Spinal cord (tissue), 10 donors: ENCODE data around the gene DBNDD1. TPM values are rescaled to one million over a fixed set of nuclear protein-coding genes. Genes with fewer than 3 reads are reported as not detected.

Experiments used
- DNase-seq, 6 donors: peaks; one replicate each; pipeline versions ENCODE4 v3.0.0 to v3.0.0-alpha.2; 2013 to 2015; ENCODE audit warnings: low spot score in 6 of 6, low read depth in 4 of 6
- H3K27ac ChIP-seq: one replicate; pipeline ENCODE4 v1.5.1; 2013; ENCODE audit warnings: low read depth, low read length, control low read depth
- H3K27me3 ChIP-seq: one replicate; pipeline ENCODE4 v1.6.1; 2013; ENCODE audit warnings: low read length; ENCODE audit not compliant: control insufficient read depth, insufficient read depth
- H3K36me3 ChIP-seq: one replicate; pipeline ENCODE4 v1.6.1; 2013; ENCODE audit warnings: low read length; ENCODE audit not compliant: control insufficient read depth, insufficient read depth
- H3K4me1 ChIP-seq: one replicate; pipeline ENCODE4 v1.6.1; 2013; ENCODE audit warnings: low read length; ENCODE audit not compliant: control insufficient read depth, insufficient read depth
- H3K4me3 ChIP-seq: one replicate; pipeline ENCODE4 v1.5.1; 2013; ENCODE audit warnings: low read depth, low read length, control low read depth
- H3K9me3 ChIP-seq: one replicate; pipeline ENCODE4 v1.6.1; 2013; ENCODE audit warnings: low read length; ENCODE audit not compliant: control insufficient read depth, insufficient read depth
- WGBS: methylation state at CpG from one replicate; pipeline ENCODE4 v1.1.5; 2013; ENCODE audit warnings: missing lambda C conversion rate; ENCODE audit not compliant: insufficient coverage; 5-methylcytosine and 5-hydroxymethylcytosine counted together
- polyA plus RNA-seq, 2 donors: library from polyadenylated mRNA; unstranded; fragments of 120-200 nt; gene quantifications; one replicate each; pipeline ENCODE4 v1.2.1, GENCODE V29; 2013; ENCODE audit not compliant: insufficient read length in 2 of 2
- total RNA-seq, 2 donors: library from RNA; depleted of rRNA in 1 of 2; stranded (reverse); fragments of 120-200 nt in 1 of 2; fragments of >200 nt in 1 of 2; gene quantifications; one replicate each; pipeline versions ENCODE4 v1.2.3 to v1.2.4, GENCODE V29; 2013 to 2014
- donor health status: healthy.

Gene DBNDD1
- total and polyA plus RNA-seq, 4 donors = 6.0 to 59.5 (median 29.8) TPM

DNA sequence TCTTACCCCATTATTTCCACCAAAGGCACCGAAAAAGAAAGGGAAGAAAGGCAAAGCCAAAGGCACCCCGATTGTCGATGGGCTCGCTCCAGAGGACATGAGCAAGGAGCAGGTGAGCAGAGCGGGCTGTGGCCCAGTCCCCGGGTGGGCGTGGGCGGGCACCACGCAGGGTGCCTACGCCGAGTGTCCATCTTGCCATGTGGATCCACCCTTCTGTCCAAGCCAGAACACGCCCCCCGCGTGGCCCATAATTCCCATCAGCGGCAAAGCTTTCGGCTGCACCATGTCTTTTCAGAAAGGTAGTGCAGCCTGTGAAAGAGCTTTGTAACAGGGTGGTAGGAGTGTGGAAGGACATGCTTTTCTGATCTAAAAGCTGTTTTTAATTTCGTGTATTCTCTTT is 8.4 kb upstream of the DBNDD1 start:
- Histone ChIP-seq H3K36me3 (peaks cover 39% of the 10 kb centered on the region), H3K4me3 (no peak overlapping the region), H3K9me3 (no peaks in the 10 kb centered on the region), H3K4me1 (peaks cover 11% of the 10 kb centered on the region), H3K27me3 (no peaks in the 10 kb centered on the region), H3K27ac (no peak overlapping the region)
- DNase-seq = no peak
- WGBS = 94% methylated on average over 16 of the region's 17 CpGs

DNA sequence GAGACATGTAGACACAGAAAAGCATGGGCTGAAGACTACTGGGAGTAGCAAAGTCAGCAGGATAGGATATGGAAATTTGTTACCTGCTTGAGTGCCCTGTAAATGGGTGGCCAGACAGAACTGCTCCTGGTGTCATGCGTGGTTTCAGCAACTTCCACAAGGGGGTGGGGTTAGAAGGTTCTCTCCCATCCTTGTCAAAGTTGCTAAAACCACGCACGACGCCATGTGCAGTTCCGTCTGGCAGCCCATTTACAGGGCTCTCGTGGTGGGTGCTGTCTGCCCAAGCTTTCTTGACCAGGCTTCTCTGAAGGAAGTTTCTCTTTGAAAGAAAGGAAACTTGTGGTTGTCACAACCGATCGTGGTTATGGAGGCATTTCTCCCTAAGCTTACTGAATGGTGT is 6.9 kb upstream of the DBNDD1 start:
- WGBS = 83% methylated on average over 5 of the region's 8 CpGs
- Histone ChIP-seq H3K4me3 (no peak overlapping the region), H3K27ac (no peak overlapping the region), H3K27me3 (no peaks in the 10 kb centered on the region), H3K9me3 (no peaks in the 10 kb centered on the region), H3K4me1 (peaks cover 23% of the 10 kb centered on the region), H3K36me3 (peaks cover 24% of the 10 kb centered on the region)
- no peak for DNase-seq

DNA sequence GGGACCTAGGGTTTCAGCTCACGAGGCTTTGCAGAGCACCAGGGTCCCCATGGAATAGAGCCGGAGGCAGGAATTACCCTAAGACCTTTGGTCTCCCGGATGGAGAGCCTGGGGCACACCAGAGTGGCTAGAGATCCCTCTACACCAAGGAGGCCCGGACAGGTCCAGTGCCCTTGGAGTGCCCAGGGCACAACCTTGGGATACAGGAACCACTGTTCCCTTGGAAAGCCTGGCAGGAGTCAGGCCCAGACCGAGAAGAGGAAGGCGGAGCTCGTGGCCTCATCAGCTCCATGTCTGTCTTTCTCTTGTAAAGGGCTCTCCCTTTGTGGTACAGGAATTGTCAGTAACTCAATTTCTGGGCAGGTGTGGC is 3.8 kb upstream of the DBNDD1 start:
- H3K36me3 ChIP-seq = peaks cover 6% of the 10 kb centered on the region
- WGBS = 34% methylated on average over 7 of the region's 7 CpGs
- DNase-seq = no peak
- peak overlapping the region; percentile 69 for H3K4me3 ChIP-seq
- H3K9me3 ChIP-seq = no peaks in the 10 kb centered on the region
- H3K4me1 ChIP-seq = peaks cover 48% of the 10 kb centered on the region
- peak overlapping the region; percentile 57 for H3K27ac ChIP-seq
- H3K27me3 ChIP-seq = no peaks in the 10 kb centered on the region

DNA sequence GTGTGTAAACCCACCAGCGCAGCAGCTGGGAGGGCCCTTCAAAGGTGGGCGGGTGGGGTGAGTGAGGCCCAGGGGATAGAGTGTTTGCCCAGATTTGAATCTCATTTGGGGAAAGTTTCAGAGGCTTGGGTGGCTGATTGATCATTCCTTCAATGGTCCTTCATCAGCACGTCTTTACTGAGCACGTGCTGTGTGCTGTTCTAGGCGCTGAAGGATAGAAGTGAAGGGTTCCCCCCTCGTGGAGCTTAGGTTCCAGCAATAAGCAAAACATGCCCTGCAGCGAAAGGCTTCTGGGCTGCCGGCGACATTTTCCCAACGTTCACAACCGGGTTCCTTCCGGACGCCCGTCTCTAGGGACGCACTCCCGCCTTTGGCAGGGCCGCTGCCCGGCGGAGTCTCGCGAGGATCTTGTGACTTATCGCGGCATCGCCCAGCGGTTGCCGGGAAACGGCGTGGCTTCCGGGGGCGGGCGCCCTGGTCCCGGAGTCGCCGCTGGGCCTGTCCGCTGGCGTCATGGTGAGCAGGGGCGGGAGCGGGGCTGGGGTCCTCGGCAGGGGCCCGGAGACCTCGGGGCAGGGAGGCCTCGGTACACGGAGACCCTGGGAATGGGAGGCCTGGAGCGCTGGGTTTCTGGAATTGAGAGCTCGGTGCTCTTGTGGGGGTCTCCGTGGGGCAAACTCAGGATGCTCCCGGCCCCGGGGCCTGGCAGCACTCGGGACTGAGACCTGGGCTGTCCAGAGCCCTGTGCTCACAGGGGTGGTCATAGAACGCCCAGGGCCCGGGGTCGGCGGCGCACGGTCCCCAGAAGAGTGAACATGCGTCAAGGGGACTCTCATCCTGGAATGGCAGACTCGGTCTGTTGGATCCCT is 3.2 kb upstream of the DBNDD1 start:
- no peaks in the 10 kb centered on the region for H3K9me3 ChIP-seq
- H3K27me3 ChIP-seq = no peaks in the 10 kb centered on the region
- H3K27ac ChIP-seq = peak overlapping the region; percentile 57
- 1% methylated on average over 55 of the region's 57 CpGs for WGBS
- H3K4me1 ChIP-seq = peaks cover 49% of the 10 kb centered on the region
- H3K36me3 ChIP-seq = peaks cover 2% of the 10 kb centered on the region
- DNase-seq = peak; percentile 74 to 96 (median 80)
- H3K4me3 ChIP-seq = peak overlapping the region; percentile 69

DNA sequence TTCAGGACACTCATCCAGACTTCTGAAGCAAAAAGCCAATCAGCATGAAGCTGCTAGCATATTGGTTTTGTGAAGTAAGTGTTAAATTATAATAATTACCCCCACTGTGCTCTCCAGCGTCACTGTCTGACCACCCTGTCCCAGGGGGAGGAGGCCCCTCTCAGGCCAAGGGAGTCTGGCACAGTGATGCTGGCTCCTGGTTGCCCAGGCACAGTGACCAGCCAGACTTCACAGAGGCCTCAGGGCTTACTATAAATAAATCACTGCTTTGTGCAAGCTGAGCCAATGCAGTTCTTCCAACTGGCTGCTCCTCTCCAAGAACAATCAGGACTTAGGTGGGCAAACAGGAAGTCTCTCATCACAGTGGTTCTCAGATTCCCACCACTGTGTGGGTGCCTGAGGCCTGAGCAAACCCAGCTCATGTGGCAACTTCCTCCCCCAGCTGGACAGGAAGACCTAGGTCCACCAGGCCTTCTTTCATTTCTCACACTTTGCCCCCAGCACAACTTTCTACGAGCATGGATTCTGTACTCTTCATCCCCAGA is 1.7 kb upstream of the DBNDD1 start:
- 100% methylated on average over 1 of the region's 2 CpGs for WGBS
- peak overlapping the region; percentile 52 for H3K27ac ChIP-seq
- peak in 2 of 6 donors; percentile 10 to 45 for DNase-seq
- H3K9me3 ChIP-seq = no peaks in the 10 kb centered on the region
- H3K36me3 ChIP-seq = peaks cover 6% of the 10 kb centered on the region
- H3K4me3 ChIP-seq = no peak overlapping the region
- H3K4me1 ChIP-seq = peaks cover 54% of the 10 kb centered on the region
- no peaks in the 10 kb centered on the region for H3K27me3 ChIP-seq

DNA sequence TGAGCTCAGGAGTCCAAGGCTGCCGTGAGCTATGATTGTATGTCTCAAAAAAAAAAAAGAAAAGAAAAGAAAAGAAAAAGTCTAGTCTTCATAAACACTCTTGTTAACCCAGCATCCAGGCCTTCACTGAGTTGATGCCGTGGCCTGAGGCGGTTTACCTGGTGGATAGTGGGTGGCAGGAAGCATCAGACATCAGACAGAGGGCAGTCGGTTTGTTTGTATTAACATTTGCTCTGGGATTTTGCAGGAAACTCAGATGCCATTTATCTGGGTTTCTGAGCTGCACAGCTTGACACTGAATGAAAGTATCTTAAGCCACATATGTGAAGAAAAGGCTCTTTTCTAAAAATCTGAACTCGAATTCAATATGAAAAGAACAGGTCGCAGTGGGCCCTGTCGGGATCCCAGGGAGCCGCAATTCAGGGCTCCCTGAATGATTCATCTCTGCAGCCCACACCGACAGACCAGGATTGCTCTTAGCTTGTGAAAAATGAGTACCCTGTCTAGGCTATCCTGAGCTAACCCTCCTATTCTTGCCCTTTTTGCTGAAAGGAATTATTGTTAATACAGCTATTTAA is 1.1 kb upstream of the DBNDD1 start:
- peak overlapping the region; percentile 52 for H3K27ac ChIP-seq
- H3K4me1 ChIP-seq = peaks cover 54% of the 10 kb centered on the region
- 31% methylated on average over 6 of the region's 9 CpGs for WGBS
- no peaks in the 10 kb centered on the region for H3K27me3 ChIP-seq
- no peaks in the 10 kb centered on the region for H3K9me3 ChIP-seq
- peak in 1 of 6 donors; percentile 31 for DNase-seq
- peak overlapping the region; percentile 2 for H3K4me3 ChIP-seq
- peaks cover 6% of the 10 kb centered on the region for H3K36me3 ChIP-seq

DNA sequence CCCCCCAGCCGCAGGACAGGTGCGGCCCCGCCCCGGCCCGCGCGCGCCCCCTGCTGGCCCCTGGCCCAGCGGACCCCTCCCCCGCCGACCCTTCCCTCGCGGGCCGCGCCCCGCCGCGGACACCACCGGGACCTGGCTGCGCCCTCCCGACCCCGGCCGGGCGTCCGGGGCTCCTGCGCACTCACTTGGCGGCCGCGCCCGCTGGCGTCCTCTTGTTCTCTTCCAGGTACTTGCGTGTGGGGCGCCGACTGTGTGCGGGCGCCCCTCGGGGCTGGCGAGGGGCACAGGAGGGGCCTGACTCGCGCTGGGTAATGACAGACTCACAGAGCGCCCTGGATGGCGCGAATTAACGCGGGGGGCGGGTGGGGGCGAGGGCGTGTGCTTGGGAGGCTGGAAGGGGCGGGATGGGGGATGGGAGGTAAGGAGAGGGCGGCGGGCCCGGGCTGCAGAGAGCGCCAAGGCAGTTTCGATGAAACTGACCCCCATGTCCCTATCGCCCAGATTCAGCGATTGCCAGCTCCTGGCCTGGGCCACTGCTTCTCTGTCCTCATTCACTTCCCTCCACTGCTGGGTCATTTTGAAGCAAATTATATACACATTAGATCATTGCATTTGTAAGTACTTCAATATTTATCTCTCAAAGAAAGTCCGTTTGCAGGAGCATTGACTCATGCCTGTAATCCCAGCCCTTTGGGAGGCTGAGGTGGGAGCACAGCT is 445 bp upstream of the DBNDD1 start:
- peak overlapping the region; percentile 37 for H3K4me3 ChIP-seq
- no peaks in the 10 kb centered on the region for H3K27me3 ChIP-seq
- peaks cover 6% of the 10 kb centered on the region for H3K36me3 ChIP-seq
- under 1% methylated on average over 38 of the region's 57 CpGs for WGBS
- peak in 2 of 6 donors; percentile 59 to 69 for DNase-seq
- peak overlapping the region; percentile 52 for H3K27ac ChIP-seq
- peaks cover 54% of the 10 kb centered on the region for H3K4me1 ChIP-seq
- H3K9me3 ChIP-seq = no peaks in the 10 kb centered on the region

DNA sequence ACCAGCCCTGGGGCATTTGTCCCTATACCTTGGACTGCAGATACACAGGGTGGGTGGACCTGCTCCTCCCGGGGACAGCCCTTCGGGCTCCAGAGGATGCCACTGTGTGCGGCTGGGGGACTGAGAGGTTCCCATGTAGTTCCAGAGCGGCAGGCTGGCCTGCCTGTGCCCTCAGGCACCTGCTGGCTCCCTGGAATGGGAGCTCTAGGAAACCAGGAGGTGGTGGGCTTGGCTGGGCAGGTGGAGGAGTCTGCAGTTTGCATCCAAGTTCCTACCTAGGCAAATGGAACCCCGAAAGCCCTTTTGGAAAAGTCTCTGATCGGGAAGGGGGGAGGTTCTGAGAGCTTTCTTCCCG is 982 bp downstream of the DBNDD1 start:
- Histone ChIP-seq H3K27ac (no peak overlapping the region), H3K4me1 (peaks cover 50% of the 10 kb centered on the region), H3K9me3 (no peaks in the 10 kb centered on the region), H3K4me3 (peak overlapping the region; percentile 40), H3K36me3 (peaks cover 14% of the 10 kb centered on the region), H3K27me3 (no peaks in the 10 kb centered on the region)
- no peak for DNase-seq
- 24% methylated on average over 7 of the region's 7 CpGs for WGBS

DNA sequence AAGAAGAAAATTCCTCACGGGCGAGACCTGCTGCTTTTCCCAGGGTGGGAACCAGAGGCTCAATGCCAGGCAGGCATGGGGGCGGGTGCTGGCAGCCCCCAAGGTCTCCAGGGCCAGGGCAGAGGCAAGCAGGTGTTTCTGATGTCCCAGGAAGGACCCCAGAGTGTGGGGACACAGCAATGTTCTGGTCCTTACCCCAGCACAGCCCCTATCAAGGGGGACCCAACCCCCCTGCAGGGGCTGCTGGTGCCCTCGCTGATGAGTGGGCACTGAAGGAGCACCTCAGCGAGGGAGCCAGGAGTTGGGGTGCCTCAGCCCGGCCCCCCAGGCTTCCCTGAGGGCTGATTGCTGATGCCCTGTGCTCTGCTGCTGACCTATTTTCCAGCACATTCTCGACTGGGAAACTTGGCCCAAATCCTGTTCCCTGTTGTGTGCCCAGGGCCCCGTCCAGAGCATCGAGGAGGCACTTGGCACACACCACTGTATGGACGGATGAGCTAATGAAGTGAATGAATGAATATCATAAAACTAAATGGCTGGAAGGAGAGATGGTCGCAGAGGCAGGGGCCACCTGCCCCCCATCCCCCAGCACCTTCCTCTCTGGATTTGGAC is 2.8 kb downstream of the DBNDD1 start:
- WGBS = 73% methylated on average over 5 of the region's 11 CpGs

More for the DNA sequence above, 2.8 kb downstream of the DBNDD1 start:
- no peak for DNase-seq
- H3K36me3 ChIP-seq = peaks cover 22% of the 10 kb centered on the region
- peaks cover 34% of the 10 kb centered on the region for H3K4me1 ChIP-seq
- H3K27ac ChIP-seq = no peak overlapping the region
- no peaks in the 10 kb centered on the region for H3K27me3 ChIP-seq
- no peaks in the 10 kb centered on the region for H3K9me3 ChIP-seq
- no peak overlapping the region for H3K4me3 ChIP-seq
